MCF 10A (cell line): ENCODE measurements around the gene TNFSF10. TPM values are rescaled to one million over a fixed set of nuclear protein-coding genes. Genes with fewer than 3 reads are reported as not detected.

Experiments
- BruUV-seq: library from RNA; stranded (reverse); fragments of 400-500 nt; replicated peaks from 2 replicates; lab custom pipeline; 2021; lab: Mats Ljungman, UMichigan
- CTCF ChIA-PET: fragments of 300-600 bp; sonication (Branson Sonifier 250); formaldehyde crosslinking; extraction: SDS; loops from one replicate; lab custom pipeline; 2021; ENCODE audit warnings: antibody characterized with exemption, inconsistent platforms; lab: Yijun Ruan, JAX
- POLR2A ChIA-PET: fragments of 300-600, 350-650 bp; sonication (Branson Sonifier 250); formaldehyde crosslinking; extraction: SDS; loops from one replicate; lab custom pipeline; 2020; ENCODE audit warnings: antibody characterized with exemption, inconsistent platforms; lab: Yijun Ruan, JAX
- DNase-seq: peaks from one replicate; pipeline ENCODE4 v3.0.0-alpha.2; 2018; ENCODE audit not compliant: unreplicated experiment
- H3K27ac Mint-ChIP-seq: one replicate; pipeline ENCODE4 v1.8.0; 2022; ENCODE audit warnings: mild to moderate bottlenecking, low read depth, mixed read lengths; ENCODE audit not compliant: unreplicated experiment
- H3K27me3 Mint-ChIP-seq: one replicate; pipeline ENCODE4 v1.8.0; 2022; ENCODE audit warnings: mixed read lengths; ENCODE audit not compliant: insufficient read depth, unreplicated experiment
- H3K36me3 Mint-ChIP-seq: one replicate; pipeline ENCODE4 v1.8.0; 2022; ENCODE audit warnings: mild to moderate bottlenecking, moderate library complexity, mixed read lengths; ENCODE audit not compliant: insufficient read depth, unreplicated experiment
- H3K4me1 Mint-ChIP-seq: one replicate; pipeline ENCODE4 v1.8.0; 2022; ENCODE audit warnings: mixed read lengths; ENCODE audit not compliant: insufficient read depth, unreplicated experiment
- H3K4me3 Mint-ChIP-seq: one replicate; pipeline ENCODE4 v1.8.0; 2022; ENCODE audit warnings: mild to moderate bottlenecking, moderate library complexity, mixed read lengths; ENCODE audit not compliant: unreplicated experiment
- H3K9me3 Mint-ChIP-seq: one replicate; pipeline ENCODE4 v1.8.0; 2022; ENCODE audit warnings: mixed read lengths; ENCODE audit not compliant: unreplicated experiment
- CTCF ChIP-seq: fragments of 200-600 bp; IDR thresholded peaks from one replicate; pipeline ENCODE4 v1.8.0; 2022; ENCODE audit warnings: antibody characterized with exemption, mild to moderate bottlenecking; ENCODE audit not compliant: unreplicated experiment
- intact Hi-C: fragments of 100-400 bp; cut with micrococcal nuclease; formaldehyde crosslinking; loops from 2 replicates; pipeline ENCODE4 v1.14.1; 2022
- total RNA-seq: library from RNA; stranded (reverse); gene quantifications from 2 replicates; pipeline ENCODE4 v1.2.3, GENCODE V29; 2022

Gene TNFSF10
- total RNA-seq, 1 experiment from 2014 or later, result 0.54 TPM

- Mint-ChIP-seq H3K27me3 (no peaks in the 10 kb centered on the region), H3K4me3 (no peak overlapping the region), H3K9me3 (no peaks in the 10 kb centered on the region), H3K4me1 (peaks cover 14% of the 10 kb centered on the region), H3K36me3 (peaks cover 4% of the 10 kb centered on the region), H3K27ac (no peak overlapping the region)
- no peak for TF ChIP-seq CTCF
- DNase-seq, result no peak
- no TSS peak for BruUV-seq
- CTCF ChIA-PET, result no interaction called here
- intact Hi-C loops, result no loop called here
- POLR2A ChIA-PET, result no interaction called here
Observed at GRCh38 chr3:172543884-172544283, 20.7 kb upstream of the TNFSF10 start.

- peaks cover 4% of the 10 kb centered on the region for H3K36me3 Mint-ChIP-seq
- no peak overlapping the region for H3K27ac Mint-ChIP-seq
- no peak for TF ChIP-seq CTCF
- no peaks in the 10 kb centered on the region for H3K9me3 Mint-ChIP-seq
- no peak for DNase-seq
- CTCF ChIA-PET, result interaction anchor here (0.6 to 0.7 kb wide), 2 partner anchors 20 to 78 kb away, joined by 3 to 5 read pairs; no protein-coding TSS in a partner anchor
- H3K4me3 Mint-ChIP-seq, result no peak overlapping the region
- POLR2A ChIA-PET, result no interaction called here
- H3K4me1 Mint-ChIP-seq, result peaks cover 14% of the 10 kb centered on the region
- BruUV-seq, result no TSS peak
- intact Hi-C loops, result no loop called here
- no peaks in the 10 kb centered on the region for H3K27me3 Mint-ChIP-seq
Observed at GRCh38 chr3:172543419-172543818, 20.2 kb upstream of the TNFSF10 start.

- H3K27me3 Mint-ChIP-seq, result no peaks in the 10 kb centered on the region
- no TSS peak for BruUV-seq
- no peak overlapping the region for H3K27ac Mint-ChIP-seq
- no peak for TF ChIP-seq CTCF
- no peak overlapping the region for H3K4me3 Mint-ChIP-seq
- peaks cover 14% of the 10 kb centered on the region for H3K4me1 Mint-ChIP-seq
- H3K36me3 Mint-ChIP-seq, result peaks cover 4% of the 10 kb centered on the region
- intact Hi-C loops, result no loop called here
- DNase-seq, result no peak
- POLR2A ChIA-PET, result no interaction called here
- CTCF ChIA-PET, result interaction anchor here (0.6 to 0.7 kb wide), 2 partner anchors 20 to 78 kb away, joined by 3 to 5 read pairs; no protein-coding TSS in a partner anchor
- no peaks in the 10 kb centered on the region for H3K9me3 Mint-ChIP-seq
Observed at GRCh38 chr3:172542999-172543398, 19.8 kb upstream of the TNFSF10 start.

GRCh38 chr3:172541945-172542488 is 18.8 kb upstream of the TNFSF10 start:
- ChIA-PET CTCF (interaction anchor here (0.6 to 1.5 kb wide), 5 partner anchors 20 to 186 kb away, joined by 3 to 11 read pairs (median 4); no protein-coding TSS in a partner anchor), POLR2A (interaction anchor here (0.6 to 2.4 kb wide), 10 partner anchors 8 to 83 kb away, joined by 3 to 16 read pairs (median 4); no protein-coding TSS in a partner anchor)
- H3K27me3 Mint-ChIP-seq, result no peaks in the 10 kb centered on the region
- no peak overlapping the region for H3K27ac Mint-ChIP-seq
- H3K36me3 Mint-ChIP-seq, result peaks cover 4% of the 10 kb centered on the region
- no peak for DNase-seq
- H3K9me3 Mint-ChIP-seq, result no peaks in the 10 kb centered on the region
- intact Hi-C loops, result no loop called here
- peaks cover 18% of the 10 kb centered on the region for H3K4me1 Mint-ChIP-seq
- no TSS peak for BruUV-seq
- no peak overlapping the region for H3K4me3 Mint-ChIP-seq
- TF ChIP-seq CTCF, result no peak
